BE2C (cell line): ENCODE results near the gene ITGB3.

Source experiments
- DNase-seq: peaks from one replicate; pipeline ENCODE4 v3.0.0-alpha.2; 2020
- H3K27me3 ChIP-seq: fragments of 250-450 bp; sonication (Bioruptor Pico); 2 replicates; pipeline ENCODE4 v1.5.1; 2020; ENCODE audit warnings: mild to moderate bottlenecking
- H3K36me3 ChIP-seq: fragments of 250-450 bp; sonication (Bioruptor Pico); 2 replicates; pipeline ENCODE4 v1.5.1; 2020; ENCODE audit warnings: mild to moderate bottlenecking
- H3K4me1 ChIP-seq: fragments of 250-450 bp; sonication (Bioruptor Pico); 2 replicates; pipeline ENCODE4 v1.5.1; 2020
- H3K4me3 ChIP-seq: 2 replicates; pipeline ENCODE4 v1.5.1; 2011; ENCODE audit warnings: low read depth, low read length
- H3K9me3 ChIP-seq: fragments of 250-450 bp; sonication (Bioruptor Pico); 2 replicates; pipeline ENCODE4 v1.5.1; 2020
- CTCF ChIP-seq: IDR thresholded peaks from 2 replicates; pipeline ENCODE4 v1.5.1; 2012; ENCODE audit warnings: mild to moderate bottlenecking, low read depth, low read length

Gene ITGB3

GRCh38 chr17:47358652-47359051 lies 105.0 kb downstream of the ITGB3 start:
- Histone ChIP-seq H3K4me3 (no peak overlapping the region), H3K4me1 (no peaks in the 10 kb centered on the region), H3K9me3 (no peaks in the 10 kb centered on the region), H3K36me3 (no peaks in the 10 kb centered on the region), H3K27me3 (no peaks in the 10 kb centered on the region)
- DNase-seq, result no peak
- TF ChIP-seq CTCF, result no peak
